NOMO-1 treated with dmso at 0.1 percent for 144 hours (cell line): Measurements from ENCODE around the gene MYOZ1.
A peak's percentile ranks its signal among the peaks of the same experiment; 100 is the strongest.

Experiments used
- DNase-seq: peaks from one replicate; lab custom pipeline; 2025; ENCODE audit not compliant: unreplicated experiment; lab: John Stamatoyannopoulos, UW

MYOZ1 gene

GRCh38 chr10:73601486-73601921 lies 39.8 kb downstream of the MYOZ1 start:
- no peak for DNase-seq

DNA sequence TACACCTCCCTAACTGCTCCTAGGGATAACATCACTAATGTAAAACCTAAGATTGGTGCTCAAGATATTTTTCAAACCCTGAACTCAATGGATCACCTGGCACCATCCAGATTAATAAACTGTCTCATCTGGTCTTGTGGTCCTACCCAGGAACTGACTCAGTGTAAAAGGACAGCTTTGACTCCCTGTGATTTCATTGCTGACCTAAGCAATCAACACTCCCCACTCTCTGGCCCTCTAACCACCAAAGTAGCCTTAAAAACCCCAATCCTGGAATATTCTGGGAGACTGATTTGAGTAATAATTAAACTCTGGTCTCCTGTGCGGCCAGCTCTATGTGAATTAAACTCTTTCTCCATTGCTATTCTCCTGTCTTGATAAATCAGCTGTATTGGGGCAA lies 43.9 kb downstream of the MYOZ1 start:
- no peak for DNase-seq

GRCh38 chr10:73593812-73594211 lies 47.5 kb downstream of the MYOZ1 start:
- DNase-seq = no peak

DNA sequence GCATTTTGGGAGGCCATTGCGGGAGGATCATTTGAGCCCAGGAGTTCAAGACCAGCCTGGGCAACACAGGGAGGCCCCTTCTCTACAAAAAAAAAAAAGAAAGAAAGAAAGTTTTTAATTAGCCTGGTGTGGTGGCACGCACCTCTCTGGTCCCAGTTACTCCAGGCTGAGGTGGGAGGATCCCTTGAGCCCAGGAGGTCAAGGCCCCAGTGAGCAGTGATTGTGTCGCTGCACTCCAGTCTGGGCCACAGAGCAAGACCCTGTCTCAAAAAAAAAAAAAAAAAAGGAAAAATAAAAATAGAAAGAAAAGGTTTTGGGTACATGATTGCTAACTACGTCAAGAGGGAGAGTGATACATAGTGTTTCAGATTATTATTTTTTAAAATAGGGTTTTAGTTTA lies 48.2 kb downstream of the MYOZ1 start:
- DNase-seq = no peak

DNA sequence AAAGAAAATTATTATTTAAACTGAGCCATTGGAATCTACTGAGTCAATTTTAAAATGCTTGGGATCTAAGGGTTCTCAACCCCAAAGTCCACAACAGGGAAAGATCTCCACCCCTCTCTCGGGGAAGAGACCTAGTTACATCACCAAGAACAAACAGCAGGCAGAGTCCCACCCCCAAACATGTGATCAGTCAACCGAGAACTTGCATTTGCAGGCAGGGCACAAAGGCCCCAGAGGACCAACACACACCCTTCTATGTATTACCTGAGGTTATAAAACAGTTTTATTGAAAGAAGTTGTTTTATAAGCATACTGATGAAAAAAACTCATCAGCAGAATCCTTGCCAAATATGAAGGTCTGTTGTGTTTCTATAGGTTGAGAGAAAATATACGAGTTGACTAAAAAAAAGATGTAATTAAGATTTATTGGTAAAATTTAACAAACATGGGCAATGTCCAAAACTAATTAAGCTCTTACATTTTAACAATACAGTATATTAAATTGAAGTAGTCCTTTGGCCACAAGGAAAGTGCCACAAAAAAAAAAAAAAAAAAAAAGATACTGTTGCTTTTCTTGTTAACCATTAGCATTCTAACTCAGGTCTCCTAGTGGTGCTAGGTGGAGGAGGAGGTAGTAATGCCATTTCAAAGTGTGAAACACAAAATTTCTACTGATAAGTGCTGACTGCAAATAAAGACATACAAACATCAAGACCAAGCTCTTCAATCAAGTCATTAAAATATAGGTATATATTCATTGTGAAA lies 49.2 kb downstream of the MYOZ1 start:
- no peak for DNase-seq

DNA sequence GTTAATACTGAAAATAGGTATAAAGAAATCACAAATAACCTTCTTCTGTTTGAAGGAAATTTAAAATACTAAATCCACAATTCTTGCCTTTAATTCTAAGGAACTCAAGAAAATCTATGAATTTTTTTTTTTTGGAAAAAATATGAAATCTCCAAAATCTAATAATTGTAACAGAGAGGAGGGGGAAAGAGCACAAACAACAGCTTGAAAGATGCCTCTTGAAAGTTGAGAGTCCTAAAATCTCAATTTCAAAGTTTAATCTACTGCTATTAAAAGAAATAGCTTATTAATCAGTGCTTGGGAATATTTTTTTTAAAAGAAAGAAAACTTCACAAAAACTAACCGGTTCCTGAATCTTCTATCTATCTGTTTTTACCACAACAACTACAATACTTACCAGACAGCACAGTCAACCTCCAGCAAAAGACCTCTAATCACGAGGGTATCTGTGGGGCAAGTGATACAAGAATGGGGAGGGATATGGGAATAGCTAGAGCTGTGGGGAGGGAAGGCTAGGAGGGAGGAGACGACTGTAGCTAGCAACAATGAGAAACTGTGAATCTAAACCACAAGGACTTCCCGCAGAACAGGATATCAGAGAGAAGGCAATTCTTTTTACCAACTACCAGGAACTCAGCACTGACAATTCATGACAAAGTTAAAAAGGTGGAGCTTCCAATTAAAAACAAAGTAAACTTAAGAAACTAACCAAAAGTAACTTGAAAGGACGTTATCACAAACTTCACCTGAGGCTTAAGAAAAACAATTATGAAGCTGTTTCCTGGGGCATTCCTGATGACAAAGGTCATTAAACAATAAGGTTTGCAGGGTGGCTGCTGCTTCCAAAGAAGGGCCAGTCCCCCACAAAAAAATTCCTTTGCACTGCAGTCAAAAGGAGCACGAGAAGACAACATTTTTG lies 50.1 kb downstream of the MYOZ1 start, which contains the start of gene USP54:
Gene USP54, minus strand, starts transcription at position 462 of the 919 bp plus-strand sequence. CDS start 15,684 bp downstream, outside the sequence.
- DNase-seq = no peak

DNA sequence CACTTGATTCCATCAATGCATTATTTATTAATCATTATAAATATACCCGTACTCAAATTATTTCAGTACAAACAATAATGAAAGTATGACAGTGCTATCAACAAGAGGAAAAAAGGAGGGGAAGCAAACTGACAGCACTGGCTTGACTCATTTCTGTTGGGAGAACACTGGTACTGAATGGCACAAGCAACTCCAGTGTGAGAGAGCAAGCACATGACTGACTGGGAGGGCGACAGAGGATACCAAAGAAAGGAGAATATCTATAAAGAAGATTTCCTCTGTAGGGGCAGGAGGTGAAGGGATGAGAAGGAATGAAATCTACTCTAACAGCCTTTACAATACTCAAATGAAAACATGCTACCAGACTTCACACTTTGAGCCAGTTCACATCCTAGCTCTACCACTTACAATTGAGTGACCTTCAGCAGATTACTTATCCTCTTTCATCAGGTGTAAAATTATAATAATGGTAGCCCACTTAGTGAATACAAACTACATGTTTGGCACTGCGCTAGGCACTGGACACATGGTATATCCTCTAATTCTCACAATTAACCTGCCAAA lies 51.6 kb downstream of the MYOZ1 start:
- DNase-seq = no peak

DNA sequence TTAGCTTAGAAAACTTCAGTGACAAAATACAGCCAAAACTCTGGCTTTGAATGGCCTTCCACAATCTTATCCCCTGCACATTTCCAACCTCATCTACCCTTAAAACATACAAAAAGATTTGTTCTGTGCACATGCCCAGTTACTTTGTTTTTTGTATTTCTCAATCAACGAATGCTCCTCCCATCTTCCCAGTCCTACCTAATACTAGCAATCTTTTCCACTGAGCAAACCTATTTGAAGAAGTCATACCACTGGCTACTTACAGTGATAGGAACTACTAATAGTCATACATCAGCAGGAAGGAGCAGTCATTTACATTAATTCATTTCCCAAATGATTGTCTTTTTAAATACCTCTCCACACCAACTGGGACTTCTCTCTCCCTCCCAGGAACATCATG lies 52.6 kb downstream of the MYOZ1 start:
- DNase-seq = no peak

- peak; percentile 39 for DNase-seq
Observed at GRCh38 chr10:73586583-73586984, 54.7 kb downstream of the MYOZ1 start.

DNA sequence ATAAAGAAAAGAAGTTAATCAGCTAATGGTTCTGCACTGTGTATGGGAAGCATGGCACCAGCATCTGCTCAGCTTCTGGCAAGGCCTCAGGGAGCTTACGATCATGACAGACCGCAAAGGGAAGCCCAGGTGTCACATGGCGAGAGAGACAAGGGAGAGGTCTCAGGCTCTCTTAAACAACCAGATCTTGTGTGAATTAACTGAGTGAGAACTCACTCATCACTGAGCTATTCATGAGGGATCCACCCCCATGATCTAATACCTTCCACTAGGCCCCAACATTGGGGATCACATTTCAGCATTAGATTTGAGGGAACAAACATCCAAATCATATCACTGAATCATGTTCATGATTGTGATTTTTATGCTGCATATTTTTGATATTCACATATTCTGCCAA lies 55.9 kb downstream of the MYOZ1 start:
- DNase-seq = no peak

DNA sequence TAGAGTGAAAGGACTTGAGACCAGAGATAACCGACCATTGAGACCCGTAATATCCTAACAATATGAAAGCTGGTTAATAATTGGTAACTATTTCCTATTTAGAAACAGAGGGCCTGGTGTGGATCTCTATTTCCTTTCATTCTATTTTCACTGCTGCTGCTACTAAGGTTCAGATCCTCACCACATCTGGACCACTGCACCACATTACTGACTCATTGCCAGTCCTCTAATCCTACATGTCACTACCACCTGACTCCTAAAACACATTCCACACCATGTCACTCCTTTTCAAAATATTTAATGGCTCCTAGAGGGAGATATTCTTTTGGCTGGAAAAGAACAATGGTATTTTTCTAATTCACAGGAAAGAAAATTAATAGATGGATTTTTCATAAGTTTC lies 56.5 kb downstream of the MYOZ1 start:
- DNase-seq = no peak

DNA sequence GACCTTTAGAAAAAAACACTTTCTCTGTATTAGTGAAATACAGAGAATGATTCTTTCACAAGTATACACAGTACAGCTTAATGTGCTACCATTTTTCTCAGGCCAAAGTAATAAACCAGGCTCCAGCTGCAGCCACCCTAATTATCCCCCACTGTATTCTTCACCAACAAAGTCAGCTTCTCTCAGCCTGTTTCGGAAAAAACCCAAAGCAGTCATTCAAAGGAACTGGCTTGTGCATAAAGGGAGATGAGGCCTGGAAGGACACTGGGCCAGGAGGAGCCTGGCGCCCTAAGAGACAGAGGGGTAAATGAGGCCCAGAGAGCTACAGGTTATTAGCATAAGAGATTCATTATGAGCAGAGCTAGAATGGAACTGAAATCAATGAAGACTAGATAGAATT lies 59.4 kb downstream of the MYOZ1 start:
- DNase-seq = no peak
